Vagina (tissue), 2 donors: Measurements from ENCODE around the gene GALNT17.

Source experiments
- POLR2AphosphoS5 ChIP-seq, 2 donors: sonication (generic); formaldehyde crosslinking; IDR thresholded peaks; one replicate each; pipeline ENCODE4 v1.9.0; 2017; ENCODE audit warnings: antibody characterized with exemption in 2 of 2, mild to moderate bottlenecking in 2 of 2, low read depth in 1 of 2; ENCODE audit not compliant: insufficient read depth in 1 of 2
- TF ChIP-seq, protein P1 (sequence below), 3 experiments: fragments of 450-650 bp in 2 of 3; fragments of 200-600 bp in 1 of 3; sonication (generic) in 1 of 3; IDR thresholded peaks; one replicate each; pipeline ENCODE4 v1.5.1; 2017 to 2019; ENCODE audit warnings: antibody characterized with exemption in 3 of 3, mild to moderate bottlenecking in 2 of 3, moderate library complexity in 2 of 3

GRCh38 chr7:71281261-71281660 is 149.3 kb downstream of the GALNT17 start:
- TF ChIP-seq, protein P1, sequence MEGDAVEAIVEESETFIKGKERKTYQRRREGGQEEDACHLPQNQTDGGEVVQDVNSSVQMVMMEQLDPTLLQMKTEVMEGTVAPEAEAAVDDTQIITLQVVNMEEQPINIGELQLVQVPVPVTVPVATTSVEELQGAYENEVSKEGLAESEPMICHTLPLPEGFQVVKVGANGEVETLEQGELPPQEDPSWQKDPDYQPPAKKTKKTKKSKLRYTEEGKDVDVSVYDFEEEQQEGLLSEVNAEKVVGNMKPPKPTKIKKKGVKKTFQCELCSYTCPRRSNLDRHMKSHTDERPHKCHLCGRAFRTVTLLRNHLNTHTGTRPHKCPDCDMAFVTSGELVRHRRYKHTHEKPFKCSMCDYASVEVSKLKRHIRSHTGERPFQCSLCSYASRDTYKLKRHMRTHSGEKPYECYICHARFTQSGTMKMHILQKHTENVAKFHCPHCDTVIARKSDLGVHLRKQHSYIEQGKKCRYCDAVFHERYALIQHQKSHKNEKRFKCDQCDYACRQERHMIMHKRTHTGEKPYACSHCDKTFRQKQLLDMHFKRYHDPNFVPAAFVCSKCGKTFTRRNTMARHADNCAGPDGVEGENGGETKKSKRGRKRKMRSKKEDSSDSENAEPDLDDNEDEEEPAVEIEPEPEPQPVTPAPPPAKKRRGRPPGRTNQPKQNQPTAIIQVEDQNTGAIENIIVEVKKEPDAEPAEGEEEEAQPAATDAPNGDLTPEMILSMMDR (IDR thresholded peaks at IDR 0.05), result no peak
- TF ChIP-seq POLR2AphosphoS5 (IDR thresholded peaks at IDR 0.05; ENCODE audit: insufficient read depth in 1 of 2, low read depth in 1 of 2), result no peak
